GM18499 (cell line): ENCODE results near the gene ELMO1.

Experiments
- ATAC-seq: cut with Tn5 transposase; IDR thresholded peaks from one replicate; pipeline ENCODE4 v1.9.1; 2021; ENCODE audit warnings: moderate number of reproducible peaks; ENCODE audit not compliant: insufficient read depth, unreplicated experiment

Gene ELMO1

GRCh38 chr7:37112876-37113275 lies 335.8 kb downstream of the ELMO1 start:
- ATAC-seq, result no peak

DNA sequence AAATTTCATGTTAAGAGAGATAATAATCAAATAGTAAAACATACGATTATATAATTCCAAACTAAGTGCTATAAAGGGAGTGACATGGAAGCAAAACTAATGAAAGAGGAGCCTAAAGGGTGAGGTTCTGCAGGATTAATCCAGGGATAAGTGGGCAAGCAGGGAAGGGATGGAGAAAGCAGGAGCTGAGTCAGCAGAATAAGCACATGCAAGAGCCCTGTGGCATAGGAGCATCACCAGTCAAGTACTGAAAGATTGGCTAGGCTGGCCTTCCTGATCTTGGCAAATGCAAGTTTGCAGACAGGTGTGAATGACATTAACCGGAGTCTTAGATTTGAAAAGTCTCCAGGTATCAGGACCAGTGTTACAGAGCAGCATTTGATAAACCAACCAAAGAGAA lies 336.4 kb downstream of the ELMO1 start:
- ATAC-seq, result no peak

GRCh38 chr7:37111459-37111858 lies 337.2 kb downstream of the ELMO1 start:
- ATAC-seq, result no peak

GRCh38 chr7:37110660-37111424 lies 337.8 kb downstream of the ELMO1 start:
- no peak for ATAC-seq

DNA sequence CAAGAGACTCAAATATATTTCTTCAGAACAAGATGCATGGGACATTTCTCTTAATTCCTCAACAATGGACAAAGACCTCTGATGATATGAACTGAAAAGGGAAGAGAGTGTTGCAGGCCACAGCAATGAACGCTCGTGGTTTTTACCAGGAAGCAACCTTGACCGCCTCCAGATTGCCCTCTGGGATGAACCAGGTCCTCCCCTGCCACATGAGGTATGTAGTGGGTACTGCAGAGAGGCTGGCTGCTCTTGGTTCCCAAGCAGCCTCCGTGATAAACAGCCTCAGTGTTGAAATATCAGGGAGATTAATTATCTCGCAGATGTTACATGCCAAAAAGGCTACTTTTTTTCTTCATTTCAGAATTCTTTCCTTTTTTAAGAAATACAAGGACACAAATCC lies 338.8 kb downstream of the ELMO1 start:
- ATAC-seq, result no peak

- no peak for ATAC-seq
These were observed 339.5 kb downstream of the ELMO1 start for GRCh38 chr7:37109016-37109683.

DNA sequence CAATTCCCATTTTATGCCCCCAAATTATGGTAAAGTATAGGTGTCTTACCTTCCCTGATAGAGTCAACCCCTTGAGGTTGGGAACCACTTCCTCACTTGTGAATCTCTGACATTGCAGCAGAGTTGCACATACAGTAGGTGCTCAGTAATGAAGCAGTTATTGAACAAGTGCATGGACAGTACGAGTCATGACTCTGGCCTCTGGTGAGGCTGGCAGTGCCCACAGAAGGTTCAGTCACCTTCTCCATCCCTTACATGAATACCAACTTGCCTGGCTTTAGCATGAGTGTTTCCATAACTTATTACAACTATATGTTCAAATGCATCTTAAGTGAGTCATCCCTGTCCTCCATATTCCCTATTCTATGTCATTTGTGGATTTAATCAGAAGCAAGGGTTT lies 340.0 kb downstream of the ELMO1 start:
- no peak for ATAC-seq

DNA sequence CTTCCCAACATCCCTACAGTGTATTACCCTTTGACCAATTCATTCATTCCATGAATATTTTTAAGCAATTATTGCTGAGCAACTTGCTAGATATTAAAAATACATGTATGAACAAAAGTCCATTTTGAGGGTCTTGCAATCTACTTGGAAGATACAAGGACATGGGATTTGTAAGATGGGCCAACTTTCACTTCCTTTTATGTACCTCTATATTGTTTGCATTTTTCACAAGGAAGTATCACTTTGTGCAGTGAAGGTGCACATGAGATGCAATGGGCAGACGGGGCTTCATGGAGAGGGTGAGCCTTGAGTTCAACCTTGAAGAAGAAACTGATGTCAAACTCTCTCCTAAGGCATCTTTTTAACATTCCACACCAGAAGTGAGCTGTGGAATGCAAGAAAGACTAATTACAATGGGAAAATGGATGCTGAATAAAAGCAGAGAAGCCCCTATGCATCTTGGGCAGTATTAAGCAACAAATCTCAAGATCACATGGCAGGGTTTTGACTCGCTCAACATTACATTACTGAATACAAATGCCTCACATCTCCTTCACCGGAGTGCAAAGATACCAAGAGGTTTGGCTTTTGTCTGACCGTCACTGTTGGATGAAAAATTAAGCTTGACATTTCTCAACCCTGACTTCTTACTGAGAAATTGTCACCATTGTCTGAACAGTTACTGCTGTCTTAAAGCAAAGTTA lies 341.5 kb downstream of the ELMO1 start:
- no peak for ATAC-seq

- no peak for ATAC-seq
These were observed 342.9 kb downstream of the ELMO1 start for GRCh38 chr7:37105762-37106161.

- ATAC-seq, result no peak
These were observed 343.7 kb downstream of the ELMO1 start for GRCh38 chr7:37104822-37105518.

DNA sequence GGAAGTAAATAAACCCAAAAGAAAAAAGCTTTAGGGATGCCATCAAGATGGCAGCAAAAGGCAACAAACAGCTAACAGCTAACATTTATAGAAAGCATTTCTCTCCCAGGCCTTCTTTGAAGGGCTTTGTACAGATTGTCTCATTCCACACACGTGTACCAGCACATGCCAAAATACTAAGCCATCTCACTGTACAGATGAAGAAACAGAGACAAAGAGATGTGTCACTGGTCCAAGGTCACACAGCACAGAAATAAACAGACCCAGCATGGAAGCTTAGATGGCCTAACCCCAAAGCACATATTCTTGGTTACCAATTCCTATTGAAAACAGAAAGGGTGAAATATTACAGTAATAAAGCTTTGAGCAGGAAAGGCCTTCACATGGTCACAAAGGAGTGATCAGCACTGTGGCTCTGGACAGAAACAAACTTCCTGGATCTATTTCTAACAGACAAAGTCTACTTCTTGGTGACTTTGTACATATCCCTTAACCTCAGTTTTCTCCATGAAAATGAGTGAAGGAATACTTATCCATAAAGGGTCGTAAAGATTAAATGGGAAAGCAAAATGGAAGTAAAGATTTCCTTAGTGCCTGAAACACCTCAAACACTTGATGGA lies 346.0 kb downstream of the ELMO1 start:
- ATAC-seq, result no peak

GRCh38 chr7:37100735-37101331 lies 347.8 kb downstream of the ELMO1 start:
- no peak for ATAC-seq

GRCh38 chr7:37098762-37099161 lies 349.9 kb downstream of the ELMO1 start:
- ATAC-seq, result no peak

GRCh38 chr7:37097983-37098382 lies 350.7 kb downstream of the ELMO1 start:
- ATAC-seq, result no peak

- no peak for ATAC-seq
These were observed 351.4 kb downstream of the ELMO1 start for GRCh38 chr7:37097276-37097675.

- ATAC-seq, result no peak
These were observed 352.3 kb downstream of the ELMO1 start for GRCh38 chr7:37096341-37096740.

- ATAC-seq, result no peak
These were observed 353.5 kb downstream of the ELMO1 start for GRCh38 chr7:37095122-37095521.

GRCh38 chr7:37093257-37093656 lies 355.4 kb downstream of the ELMO1 start:
- ATAC-seq, result no peak

- ATAC-seq, result no peak
These were observed 356.1 kb downstream of the ELMO1 start for GRCh38 chr7:37092548-37092947.

DNA sequence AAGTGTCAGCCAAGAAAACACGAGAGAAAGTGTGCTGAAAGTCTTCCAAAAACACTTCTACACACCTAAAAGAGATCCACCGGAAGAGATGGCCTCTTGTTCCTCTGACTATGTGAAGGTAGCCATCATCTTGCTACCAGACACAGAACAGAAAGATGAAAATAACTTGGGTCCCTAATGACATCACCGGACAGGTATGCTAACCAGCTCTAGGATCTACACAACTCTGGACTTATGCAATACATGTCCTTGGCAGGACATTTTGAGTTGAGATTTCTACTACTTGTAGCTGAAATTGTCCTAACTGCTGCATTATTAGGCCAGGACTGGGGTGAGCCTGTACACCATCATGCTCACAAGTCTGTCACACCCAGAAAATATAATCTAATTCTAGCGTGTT lies 358.7 kb downstream of the ELMO1 start:
- ATAC-seq, result no peak
